Fibroblast of lung (primary cell): ENCODE data around the gene SNX30. TPM values are rescaled to one million over a fixed set of nuclear protein-coding genes. Genes with fewer than 3 reads are reported as not detected.

Source experiments
- DNase-seq, 2 donors: peaks; one replicate each; pipeline versions ENCODE4 v3.0.0 to v3.0.0-alpha.2; 2010; ENCODE audit warnings: low read depth in 2 of 2
- H2AFZ ChIP-seq: 2 replicates; pipeline ENCODE4 v1.5.1; 2012; ENCODE audit warnings: low read length, control low read depth, inconsistent platforms
- H3K27ac ChIP-seq: 2 replicates; pipeline ENCODE4 v1.5.1; 2011; ENCODE audit warnings: low read length, control low read depth; ENCODE audit not compliant: insufficient read depth
- H3K27me3 ChIP-seq: 2 replicates; pipeline ENCODE4 v1.5.1; 2011; ENCODE audit warnings: mild to moderate bottlenecking, low read length; ENCODE audit not compliant: control insufficient read depth, insufficient read depth
- H3K36me3 ChIP-seq: 2 replicates; pipeline ENCODE4 v1.5.1; 2011; ENCODE audit warnings: low read length; ENCODE audit not compliant: control insufficient read depth, insufficient read depth
- H3K4me1 ChIP-seq: 2 replicates; pipeline ENCODE4 v1.5.1; 2011; ENCODE audit warnings: low read length; ENCODE audit not compliant: control insufficient read depth, insufficient read depth; ENCODE audit errors: extremely low read depth
- H3K4me2 ChIP-seq: 2 replicates; pipeline ENCODE4 v1.5.1; 2011; ENCODE audit warnings: low read length, control low read depth; ENCODE audit not compliant: insufficient read depth; ENCODE audit errors: extremely low read depth
- H3K4me3 ChIP-seq, 4 experiments: fragments of 200-600 bp in 1 of 4; sonication (generic) in 1 of 4; replicated peaks in 1 of 4; 2 replicates each; pipeline ENCODE4 v1.5.1; 2011 to 2016; ENCODE audit warnings: low read length in 4 of 4, low read depth in 3 of 4, mild to moderate bottlenecking in 3 of 4, control low read depth in 2 of 4, inconsistent platforms in 1 of 4, mixed read lengths in 1 of 4; ENCODE audit not compliant: insufficient read depth in 1 of 4; ENCODE audit errors: control extremely low read depth in 1 of 4
- H3K79me2 ChIP-seq: 2 replicates; pipeline ENCODE4 v1.5.1; 2012; ENCODE audit warnings: mild to moderate bottlenecking, low read length, inconsistent platforms; ENCODE audit not compliant: control insufficient read depth, insufficient read depth
- H3K9ac ChIP-seq: 2 replicates; pipeline ENCODE4 v1.5.1; 2011; ENCODE audit warnings: mild to moderate bottlenecking, low read length, control low read depth; ENCODE audit not compliant: insufficient read depth
- H3K9me3 ChIP-seq: 2 replicates; pipeline ENCODE4 v1.5.1; 2012; ENCODE audit warnings: low read depth, low read length; ENCODE audit not compliant: control insufficient read depth, insufficient read depth
- H4K20me1 ChIP-seq: 2 replicates; pipeline ENCODE4 v1.5.1; 2011; ENCODE audit warnings: low read length; ENCODE audit not compliant: control insufficient read depth, insufficient read depth; ENCODE audit errors: extremely low read depth
- EZH2 ChIP-seq: IDR thresholded peaks from 2 replicates; pipeline ENCODE4 v1.5.1; 2012; ENCODE audit warnings: low read length, control low read depth, mild to moderate bottlenecking; ENCODE audit errors: missing control alignments
- polyA plus RNA-seq, 2 donors: library from polyadenylated mRNA; depleted of rRNA in 1 of 2; stranded (reverse) in 1 of 2; unstranded in 1 of 2; fragments of >200 nt; gene quantifications; 2 replicates each; pipeline ENCODE4 v1.2.1, GENCODE V29; 2011 to 2012; ENCODE audit warnings: missing spikeins in 1 of 2
- total RNA-seq: library from RNA; depleted of rRNA; stranded (reverse); fragments of >200 nt; gene quantifications from 2 replicates; pipeline ENCODE4 v1.2.1, GENCODE V29; 2014
- TF ChIP-seq, protein P1 (sequence below), 2 donors: IDR thresholded peaks in 1 of 2; conservative IDR thresholded peaks in 1 of 2; 1 replicate in 1 of 2; 2 replicates in 1 of 2; pipeline ENCODE4 v1.5.1; 2011 to 2012; ENCODE audit warnings: low read length in 2 of 2, control low read depth in 1 of 2, inconsistent platforms in 1 of 2, low read depth in 1 of 2, mild to moderate bottlenecking in 1 of 2

SNX30 gene
- total and polyA plus RNA-seq, 2 donors (not counting 1 experiment from before 2014, with no cell fraction given), result 7.9 to 20.6 TPM

DNA sequence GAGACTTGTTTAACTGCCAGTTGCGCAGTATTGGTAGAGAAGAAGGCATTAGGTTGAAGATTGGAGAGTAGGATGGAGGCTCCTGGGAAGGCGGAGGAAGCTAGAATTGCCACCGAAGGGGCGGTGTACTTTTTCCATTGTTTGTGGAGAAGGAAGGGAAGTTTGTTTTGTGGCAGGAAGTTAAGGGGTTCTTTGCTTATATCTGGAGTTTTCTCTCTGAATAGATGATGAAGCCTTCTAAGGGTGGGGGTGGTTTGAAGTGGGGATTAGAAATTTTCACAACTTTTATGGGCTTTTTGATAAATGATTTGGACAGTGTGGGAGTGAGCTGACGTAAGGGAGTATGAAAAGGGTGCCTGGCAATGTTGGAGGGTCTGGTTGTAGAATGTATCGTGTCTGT, 59.3 kb downstream of the SNX30 start:
- no peaks in the 10 kb centered on the region for H3K9me3 ChIP-seq
- no peaks in the 10 kb centered on the region for H3K4me1 ChIP-seq
- H3K27ac ChIP-seq, result no peak overlapping the region
- no peak overlapping the region for H3K4me2 ChIP-seq
- H2AFZ ChIP-seq, result no peak overlapping the region
- TF ChIP-seq EZH2, result no peak
- TF ChIP-seq, protein P1, sequence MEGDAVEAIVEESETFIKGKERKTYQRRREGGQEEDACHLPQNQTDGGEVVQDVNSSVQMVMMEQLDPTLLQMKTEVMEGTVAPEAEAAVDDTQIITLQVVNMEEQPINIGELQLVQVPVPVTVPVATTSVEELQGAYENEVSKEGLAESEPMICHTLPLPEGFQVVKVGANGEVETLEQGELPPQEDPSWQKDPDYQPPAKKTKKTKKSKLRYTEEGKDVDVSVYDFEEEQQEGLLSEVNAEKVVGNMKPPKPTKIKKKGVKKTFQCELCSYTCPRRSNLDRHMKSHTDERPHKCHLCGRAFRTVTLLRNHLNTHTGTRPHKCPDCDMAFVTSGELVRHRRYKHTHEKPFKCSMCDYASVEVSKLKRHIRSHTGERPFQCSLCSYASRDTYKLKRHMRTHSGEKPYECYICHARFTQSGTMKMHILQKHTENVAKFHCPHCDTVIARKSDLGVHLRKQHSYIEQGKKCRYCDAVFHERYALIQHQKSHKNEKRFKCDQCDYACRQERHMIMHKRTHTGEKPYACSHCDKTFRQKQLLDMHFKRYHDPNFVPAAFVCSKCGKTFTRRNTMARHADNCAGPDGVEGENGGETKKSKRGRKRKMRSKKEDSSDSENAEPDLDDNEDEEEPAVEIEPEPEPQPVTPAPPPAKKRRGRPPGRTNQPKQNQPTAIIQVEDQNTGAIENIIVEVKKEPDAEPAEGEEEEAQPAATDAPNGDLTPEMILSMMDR (conservative IDR thresholded peaks at IDR 0.05 in 1 of 2, IDR thresholded peaks at IDR 0.05 in 1 of 2; ENCODE audit: low read depth in 1 of 2, low read length in 2 of 2), result no peak
- H3K79me2 ChIP-seq, result no peaks in the 10 kb centered on the region
- no peaks in the 10 kb centered on the region for H3K36me3 ChIP-seq
- no peak overlapping the region for H3K4me3 ChIP-seq
- no peaks in the 10 kb centered on the region for H4K20me1 ChIP-seq
- H3K9ac ChIP-seq, result no peak overlapping the region
- DNase-seq, result no peak
- H3K27me3 ChIP-seq, result no peaks in the 10 kb centered on the region

DNA sequence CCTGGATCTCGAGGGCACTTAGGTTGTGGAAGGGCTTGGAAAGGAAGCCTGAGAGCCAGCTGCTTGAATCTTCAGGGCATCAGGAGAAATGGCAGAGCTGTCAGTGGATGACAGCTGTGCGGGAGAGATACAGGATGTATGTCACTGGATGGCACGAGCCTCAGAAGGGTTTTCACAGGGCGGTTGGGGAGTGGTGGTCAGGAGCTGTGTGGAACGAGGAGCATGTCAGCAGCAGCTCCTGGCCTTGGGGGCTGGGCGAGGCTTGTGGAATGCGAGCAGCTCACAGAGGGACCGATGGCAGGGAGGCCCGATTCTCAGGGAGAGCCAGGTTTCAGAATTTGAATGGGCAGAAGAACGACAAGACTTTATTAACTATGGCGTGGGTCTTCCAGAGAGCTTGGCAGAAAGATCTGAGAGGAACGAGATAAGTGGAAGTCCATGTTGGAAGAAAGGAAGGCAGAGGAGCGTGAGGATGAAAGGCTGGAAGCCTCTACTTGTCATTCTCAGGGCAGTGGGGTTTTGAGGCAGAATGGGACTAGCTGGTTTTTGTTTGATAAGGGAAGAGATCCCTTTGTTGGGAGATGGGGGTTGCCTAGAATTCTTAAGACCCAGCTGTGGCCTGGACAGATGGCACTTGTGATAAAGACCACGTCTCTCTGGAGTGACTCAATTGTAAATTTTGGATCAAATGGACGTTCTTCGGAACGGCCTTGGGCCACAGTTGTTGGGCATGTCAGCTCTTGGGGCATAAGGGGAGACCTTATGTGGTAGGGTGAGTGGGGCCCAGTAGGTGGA, 60.3 kb downstream of the SNX30 start:
- Histone ChIP-seq H3K79me2 (no peaks in the 10 kb centered on the region), H2AFZ (no peak overlapping the region)

DNA sequence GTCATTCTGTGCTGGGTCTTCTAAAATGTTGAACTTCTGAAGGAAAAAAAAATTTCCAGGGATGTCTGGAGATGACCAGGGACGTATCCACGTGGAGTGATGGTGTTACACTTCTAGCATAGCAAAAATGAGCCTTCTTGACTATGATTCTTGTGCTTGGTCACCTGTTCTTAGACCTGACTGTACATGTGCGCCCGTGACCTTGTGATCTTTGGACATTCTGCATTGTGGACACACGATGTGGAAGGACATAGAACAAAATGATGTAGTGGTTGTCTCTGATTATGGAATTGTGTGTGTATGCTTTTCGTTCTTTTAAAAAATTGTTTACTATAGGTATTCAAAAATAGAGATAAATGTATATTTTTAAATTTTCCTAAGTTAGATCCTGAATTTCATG, 61.0 kb downstream of the SNX30 start:
- Histone ChIP-seq H3K9ac (no peak overlapping the region), H3K27me3 (no peaks in the 10 kb centered on the region), H3K79me2 (no peaks in the 10 kb centered on the region), H3K4me3 (no peak overlapping the region), H3K4me1 (no peaks in the 10 kb centered on the region), H3K9me3 (no peaks in the 10 kb centered on the region), H4K20me1 (no peaks in the 10 kb centered on the region), H3K27ac (no peak overlapping the region), H3K36me3 (no peaks in the 10 kb centered on the region), H3K4me2 (no peak overlapping the region), H2AFZ (no peak overlapping the region)
- DNase-seq, result no peak
- TF ChIP-seq, protein P1 (conservative IDR thresholded peaks at IDR 0.05 in 1 of 2, IDR thresholded peaks at IDR 0.05 in 1 of 2; ENCODE audit: low read depth in 1 of 2, low read length in 2 of 2), result no peak
- no peak for TF ChIP-seq EZH2

More for the DNA sequence above, 60.3 kb downstream of the SNX30 start:
- TF ChIP-seq EZH2, result no peak
- TF ChIP-seq, protein P1 (conservative IDR thresholded peaks at IDR 0.05 in 1 of 2, IDR thresholded peaks at IDR 0.05 in 1 of 2; ENCODE audit: low read depth in 1 of 2, low read length in 2 of 2), result no peak
- H3K27me3 ChIP-seq, result no peaks in the 10 kb centered on the region
- H3K4me1 ChIP-seq, result no peaks in the 10 kb centered on the region
- DNase-seq, result no peak
- H3K36me3 ChIP-seq, result no peaks in the 10 kb centered on the region
- H3K27ac ChIP-seq, result no peak overlapping the region
- no peaks in the 10 kb centered on the region for H3K9me3 ChIP-seq
- H4K20me1 ChIP-seq, result no peaks in the 10 kb centered on the region
- H3K4me3 ChIP-seq, result no peak overlapping the region
- no peak overlapping the region for H3K9ac ChIP-seq
- no peak overlapping the region for H3K4me2 ChIP-seq
